HEK293 (cell line): ENCODE data around the gene TP53BP2.
A peak's percentile ranks its signal among the peaks of the same experiment; 100 is the strongest.
"Not testable (repeated sequence)": the region's sequence is repeated elsewhere in the genome, so short reads cannot be mapped to it uniquely, and the experiment has no call there.

Experiments
- CTCF ChIA-PET: fragments of 350-600 bp; formaldehyde crosslinking; extraction: SDS; loops from one replicate; lab custom pipeline; 2021; ENCODE audit warnings: antibody characterized with exemption; lab: Yijun Ruan, JAX
- POLR2A ChIA-PET: fragments of 300-600 bp; formaldehyde crosslinking; extraction: SDS; loops from one replicate; lab custom pipeline; 2020; ENCODE audit warnings: antibody characterized with exemption, inconsistent platforms; lab: Yijun Ruan, JAX
- H3K27ac ChIP-seq: fragments of 200-500 bp; sonication (Bioruptor generic); 2 replicates; pipeline ENCODE4 v1.5.1; 2014; ENCODE audit warnings: low read depth, low read length, control low read depth, inconsistent platforms; ENCODE audit errors: extremely low read depth
- H3K36me3 ChIP-seq, 2 experiments: fragments of 200-500 bp in 1 of 2; sonication (Bioruptor generic) in 1 of 2; 1 replicate in 1 of 2; 2 replicates in 1 of 2; pipeline ENCODE4 v1.5.1; 2014 to 2017; ENCODE audit warnings: inconsistent platforms in 2 of 2, low read length in 2 of 2; ENCODE audit not compliant: control insufficient read depth in 2 of 2, insufficient read depth in 1 of 2
- H3K4me1 ChIP-seq: fragments of 200-500 bp; sonication (Bioruptor generic); 2 replicates; pipeline ENCODE4 v1.5.1; 2014; ENCODE audit warnings: mild to moderate bottlenecking, low read length, inconsistent platforms; ENCODE audit not compliant: control insufficient read depth, insufficient read depth
- H3K4me3 ChIP-seq: 2 replicates; pipeline ENCODE4 v1.5.1; 2011; ENCODE audit warnings: low read depth, mild to moderate bottlenecking, control low read depth, low read length, moderate library complexity
- H3K9me3 ChIP-seq: fragments of 200-500 bp; sonication (Bioruptor generic); 2 replicates; pipeline ENCODE4 v1.5.1; 2014; ENCODE audit warnings: low read depth, low read length, inconsistent platforms; ENCODE audit not compliant: control insufficient read depth, insufficient read depth
- GFI1B ChIP-seq: fragments of 450-650 bp; formaldehyde crosslinking; IDR thresholded peaks from 2 replicates; pipeline ENCODE4 v1.5.1; 2016; ENCODE audit warnings: missing biosample characterization, missing genetic modification characterization
- HOXA7 ChIP-seq: sonication (generic); formaldehyde crosslinking; IDR thresholded peaks from 2 replicates; pipeline ENCODE4 v1.8.1; 2022; ENCODE audit warnings: missing genetic modification reagents, borderline replicate concordance
- KLF1 ChIP-seq: fragments of 450-650 bp; formaldehyde crosslinking; IDR thresholded peaks from 2 replicates; pipeline ENCODE4 v1.5.1; 2016; ENCODE audit warnings: missing biosample characterization, missing genetic modification characterization
- KLF16 ChIP-seq: fragments of 450-650 bp; formaldehyde crosslinking; IDR thresholded peaks from 2 replicates; pipeline ENCODE4 v1.5.1; 2017; ENCODE audit warnings: missing biosample characterization, missing genetic modification characterization
- SALL2 ChIP-seq: fragments of 450-650 bp; formaldehyde crosslinking; IDR thresholded peaks from 2 replicates; pipeline ENCODE4 v1.5.0; 2017; ENCODE audit warnings: missing biosample characterization, mild to moderate bottlenecking, missing genetic modification characterization, borderline replicate concordance
- SETDB1 ChIP-seq: IDR thresholded peaks from one replicate; pipeline ENCODE4 v1.6.1; 2017; ENCODE audit warnings: mild to moderate bottlenecking, low read length, moderate library complexity, mixed read lengths; ENCODE audit not compliant: insufficient read length
- TRIM28 ChIP-seq: IDR thresholded peaks from 2 replicates; pipeline ENCODE4 v1.6.1; 2011; ENCODE audit warnings: low read length, control low read depth, borderline replicate concordance
- YY2 ChIP-seq: fragments of 450-650 bp; formaldehyde crosslinking; IDR thresholded peaks from 2 replicates; pipeline ENCODE4 v1.5.1; 2016; ENCODE audit warnings: missing biosample characterization, missing genetic modification characterization
- ZBTB17 ChIP-seq: fragments of 450-650 bp; formaldehyde crosslinking; IDR thresholded peaks from 2 replicates; pipeline ENCODE4 v1.5.1; 2016; ENCODE audit warnings: missing biosample characterization, missing genetic modification characterization
- ZIC2 ChIP-seq: fragments of 450-650 bp; formaldehyde crosslinking; IDR thresholded peaks from 2 replicates; pipeline ENCODE4 v1.5.1; 2016; ENCODE audit warnings: missing biosample characterization, missing genetic modification characterization
- ZNF114 ChIP-seq: fragments of 450-650 bp; formaldehyde crosslinking; IDR thresholded peaks from 2 replicates; pipeline ENCODE4 v1.5.0; 2017; ENCODE audit warnings: missing biosample characterization, missing genetic modification characterization
- ZNF146 ChIP-seq: fragments of 450-650 bp; formaldehyde crosslinking; IDR thresholded peaks from 2 replicates; pipeline ENCODE4 v1.5.1; 2016; ENCODE audit warnings: missing biosample characterization, missing genetic modification characterization
- ZNF19 ChIP-seq: fragments of 450-650 bp; formaldehyde crosslinking; IDR thresholded peaks from 2 replicates; pipeline ENCODE4; 2016; ENCODE audit warnings: missing biosample characterization, missing genetic modification characterization, low read depth
- ZNF292 ChIP-seq: fragments of 450-650 bp; formaldehyde crosslinking; IDR thresholded peaks from 2 replicates; pipeline ENCODE4 v1.5.1; 2016; ENCODE audit warnings: low read depth, missing biosample characterization, missing genetic modification characterization, borderline replicate concordance
- ZNF302 ChIP-seq: fragments of 450-650 bp; formaldehyde crosslinking; IDR thresholded peaks from 2 replicates; pipeline ENCODE4 v1.5.1; 2016; ENCODE audit warnings: missing biosample characterization, missing genetic modification characterization, low read depth
- ZNF433 ChIP-seq: fragments of 450-650 bp; formaldehyde crosslinking; IDR thresholded peaks from 2 replicates; pipeline ENCODE4 v1.5.1; 2016; ENCODE audit warnings: missing biosample characterization, missing genetic modification characterization, low read depth
- ZNF529 ChIP-seq: fragments of 450-650 bp; formaldehyde crosslinking; IDR thresholded peaks from 2 replicates; pipeline ENCODE4 v1.5.1; 2017; ENCODE audit warnings: missing genetic modification characterization, missing biosample characterization; ENCODE audit not compliant: insufficient replicate concordance
- ZNF670 ChIP-seq: fragments of 450-650 bp; formaldehyde crosslinking; IDR thresholded peaks from 2 replicates; pipeline ENCODE4 v1.5.1; 2016; ENCODE audit warnings: missing biosample characterization, missing genetic modification characterization, low read depth
- ZNF707 ChIP-seq: fragments of 450-650 bp; formaldehyde crosslinking; IDR thresholded peaks from 2 replicates; pipeline ENCODE4 v1.5.1; 2016; ENCODE audit warnings: missing biosample characterization, missing genetic modification characterization
- ZNF837 ChIP-seq: fragments of 450-650 bp; formaldehyde crosslinking; IDR thresholded peaks from 2 replicates; pipeline ENCODE4 v1.5.1; 2016; ENCODE audit warnings: missing biosample characterization, missing genetic modification characterization
- TF ChIP-seq, protein P1 (sequence below): fragments of 450-650 bp; formaldehyde crosslinking; IDR thresholded peaks from 2 replicates; pipeline ENCODE4 v1.5.1; 2016; ENCODE audit warnings: missing biosample characterization, missing genetic modification characterization
- TF ChIP-seq, protein P2 (sequence below): fragments of 450-650 bp; formaldehyde crosslinking; IDR thresholded peaks from 2 replicates; pipeline ENCODE4 v1.5.1; 2016; ENCODE audit warnings: missing biosample characterization, missing genetic modification characterization
- TF ChIP-seq, protein P3 (sequence below): fragments of 450-650 bp; formaldehyde crosslinking; IDR thresholded peaks from 2 replicates; pipeline ENCODE4 v1.5.1; 2016; ENCODE audit warnings: missing biosample characterization, missing genetic modification characterization
- TF ChIP-seq, protein P4 (sequence below): fragments of 450-650 bp; IDR thresholded peaks from 2 replicates; pipeline ENCODE4 v1.5.1; 2018; ENCODE audit warnings: missing biosample characterization, missing genetic modification characterization

Gene TP53BP2

DNA sequence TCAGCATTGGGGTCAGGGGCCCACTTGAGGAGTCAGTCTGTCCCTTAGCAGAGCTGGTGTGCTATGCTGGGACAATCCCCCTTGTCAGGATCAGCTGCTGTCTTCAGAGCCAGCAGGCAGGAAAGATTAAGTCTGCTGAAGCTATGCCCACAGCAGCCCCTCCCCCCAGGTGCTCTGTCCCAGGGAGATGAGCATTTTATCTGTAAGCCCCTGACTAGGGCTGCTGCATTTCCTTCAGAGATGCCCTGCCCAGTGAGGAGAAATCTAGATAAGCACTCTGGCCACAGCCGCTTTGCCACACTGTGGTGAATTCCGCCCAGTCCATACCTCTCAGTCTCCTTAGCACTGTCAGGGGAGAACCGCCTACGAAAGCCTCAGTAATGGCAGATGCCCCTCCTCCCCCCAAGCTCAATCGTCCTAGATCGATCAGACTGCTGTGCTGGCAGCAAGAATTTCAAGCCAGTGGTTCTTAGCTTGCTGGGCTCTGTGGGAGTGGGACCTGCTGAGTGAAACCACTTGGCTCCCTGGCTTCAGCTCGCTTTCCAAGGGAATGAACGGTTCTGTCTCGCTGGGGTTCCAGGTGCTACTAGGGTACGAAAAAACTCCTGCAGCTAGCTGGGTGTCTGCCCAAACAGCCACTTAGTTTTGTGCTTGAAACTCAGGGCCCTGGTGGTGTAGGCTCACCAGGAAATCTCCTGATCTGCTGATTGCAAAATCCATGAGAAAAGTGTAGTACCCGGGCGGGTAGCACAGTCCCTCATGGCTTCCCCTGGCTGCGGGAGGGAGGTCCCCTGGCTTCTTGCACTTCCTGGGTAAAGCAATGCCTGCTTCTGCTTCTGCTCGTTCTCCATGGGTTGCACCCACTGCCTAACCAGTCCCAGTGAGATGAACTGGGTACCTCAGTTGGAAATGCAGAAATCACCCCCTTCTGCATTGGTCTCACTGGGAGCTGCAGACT, 25.1 kb upstream of the TP53BP2 start:
- POLR2A ChIA-PET, result interaction anchor here (1.0 kb wide), 1 partner anchor 11 kb away, joined by 3 read pairs; no protein-coding TSS in a partner anchor
- H3K27ac ChIP-seq, result no peak overlapping the region
- H3K9me3 ChIP-seq, result no peaks in the 10 kb centered on the region
- TF ChIP-seq KLF16 (tag by site-specific recombination) (no peak), ZNF302 (tag by site-specific recombination) (no peak), ZIC2 (peak; percentile 99), ZBTB17 (tag by site-specific recombination) (no peak), SETDB1 (peak; percentile 49), KLF1 (tag by site-specific recombination) (no peak), ZNF19 (no peak)
- TF ChIP-seq, protein P1, sequence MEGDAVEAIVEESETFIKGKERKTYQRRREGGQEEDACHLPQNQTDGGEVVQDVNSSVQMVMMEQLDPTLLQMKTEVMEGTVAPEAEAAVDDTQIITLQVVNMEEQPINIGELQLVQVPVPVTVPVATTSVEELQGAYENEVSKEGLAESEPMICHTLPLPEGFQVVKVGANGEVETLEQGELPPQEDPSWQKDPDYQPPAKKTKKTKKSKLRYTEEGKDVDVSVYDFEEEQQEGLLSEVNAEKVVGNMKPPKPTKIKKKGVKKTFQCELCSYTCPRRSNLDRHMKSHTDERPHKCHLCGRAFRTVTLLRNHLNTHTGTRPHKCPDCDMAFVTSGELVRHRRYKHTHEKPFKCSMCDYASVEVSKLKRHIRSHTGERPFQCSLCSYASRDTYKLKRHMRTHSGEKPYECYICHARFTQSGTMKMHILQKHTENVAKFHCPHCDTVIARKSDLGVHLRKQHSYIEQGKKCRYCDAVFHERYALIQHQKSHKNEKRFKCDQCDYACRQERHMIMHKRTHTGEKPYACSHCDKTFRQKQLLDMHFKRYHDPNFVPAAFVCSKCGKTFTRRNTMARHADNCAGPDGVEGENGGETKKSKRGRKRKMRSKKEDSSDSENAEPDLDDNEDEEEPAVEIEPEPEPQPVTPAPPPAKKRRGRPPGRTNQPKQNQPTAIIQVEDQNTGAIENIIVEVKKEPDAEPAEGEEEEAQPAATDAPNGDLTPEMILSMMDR (tag by site-specific recombination), result no peak
- no peak overlapping the region for H3K4me3 ChIP-seq
- CTCF ChIA-PET, result interaction anchor here (1.1 kb wide), 1 partner anchor 747 kb away, joined by 3 read pairs; no protein-coding TSS in a partner anchor
- H3K4me1 ChIP-seq, result no peaks in the 10 kb centered on the region
- no peaks in the 10 kb centered on the region for H3K36me3 ChIP-seq

DNA sequence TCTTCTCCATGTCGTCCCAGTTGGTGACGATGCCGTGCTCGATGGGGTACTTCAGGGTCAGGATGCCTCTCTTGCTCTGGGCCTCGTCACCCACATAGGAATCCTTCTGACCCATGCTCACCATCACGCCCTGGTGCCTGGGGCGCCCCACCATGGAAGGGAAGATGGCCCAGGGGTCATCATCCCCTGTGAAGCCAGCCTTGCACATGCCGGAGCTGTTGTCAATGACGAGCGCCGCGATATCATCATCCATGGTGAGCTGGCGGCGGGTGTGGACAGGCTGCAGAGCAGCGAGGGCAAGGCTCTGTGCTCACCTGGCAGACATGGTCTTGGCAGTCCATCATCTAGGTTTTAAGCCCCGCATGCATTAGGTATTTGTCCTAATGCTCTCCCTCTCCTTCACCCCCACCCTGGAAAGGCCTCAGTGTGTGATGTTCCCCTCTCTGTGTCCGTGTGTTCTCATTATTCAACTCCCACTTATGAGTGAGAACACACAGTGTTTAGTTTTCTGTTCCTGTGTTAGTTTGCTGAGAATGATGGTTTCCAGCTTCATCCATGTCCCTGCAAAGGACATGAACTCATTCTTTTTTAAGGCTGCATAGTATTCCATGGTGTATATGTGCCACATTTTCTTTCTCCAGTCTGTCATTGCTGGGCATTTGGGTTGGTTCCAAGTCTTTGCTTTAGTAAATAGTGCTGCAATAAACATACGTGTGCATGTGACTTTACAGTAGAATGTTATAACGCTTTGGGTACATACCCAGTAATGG, 19.0 kb upstream of the TP53BP2 start:
- POLR2A ChIA-PET, H3K36me3 ChIP-seq, H3K4me1 ChIP-seq, CTCF ChIA-PET, H3K4me3 ChIP-seq, H3K27ac ChIP-seq, H3K9me3 ChIP-seq: not testable (repeated sequence)
- TF ChIP-seq, protein P2, sequence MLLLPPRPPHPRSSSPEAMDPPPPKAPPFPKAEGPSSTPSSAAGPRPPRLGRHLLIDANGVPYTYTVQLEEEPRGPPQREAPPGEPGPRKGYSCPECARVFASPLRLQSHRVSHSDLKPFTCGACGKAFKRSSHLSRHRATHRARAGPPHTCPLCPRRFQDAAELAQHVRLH, result peak; percentile 75; the same call in 1 of the 2 replicates
- TF ChIP-seq, protein P3, sequence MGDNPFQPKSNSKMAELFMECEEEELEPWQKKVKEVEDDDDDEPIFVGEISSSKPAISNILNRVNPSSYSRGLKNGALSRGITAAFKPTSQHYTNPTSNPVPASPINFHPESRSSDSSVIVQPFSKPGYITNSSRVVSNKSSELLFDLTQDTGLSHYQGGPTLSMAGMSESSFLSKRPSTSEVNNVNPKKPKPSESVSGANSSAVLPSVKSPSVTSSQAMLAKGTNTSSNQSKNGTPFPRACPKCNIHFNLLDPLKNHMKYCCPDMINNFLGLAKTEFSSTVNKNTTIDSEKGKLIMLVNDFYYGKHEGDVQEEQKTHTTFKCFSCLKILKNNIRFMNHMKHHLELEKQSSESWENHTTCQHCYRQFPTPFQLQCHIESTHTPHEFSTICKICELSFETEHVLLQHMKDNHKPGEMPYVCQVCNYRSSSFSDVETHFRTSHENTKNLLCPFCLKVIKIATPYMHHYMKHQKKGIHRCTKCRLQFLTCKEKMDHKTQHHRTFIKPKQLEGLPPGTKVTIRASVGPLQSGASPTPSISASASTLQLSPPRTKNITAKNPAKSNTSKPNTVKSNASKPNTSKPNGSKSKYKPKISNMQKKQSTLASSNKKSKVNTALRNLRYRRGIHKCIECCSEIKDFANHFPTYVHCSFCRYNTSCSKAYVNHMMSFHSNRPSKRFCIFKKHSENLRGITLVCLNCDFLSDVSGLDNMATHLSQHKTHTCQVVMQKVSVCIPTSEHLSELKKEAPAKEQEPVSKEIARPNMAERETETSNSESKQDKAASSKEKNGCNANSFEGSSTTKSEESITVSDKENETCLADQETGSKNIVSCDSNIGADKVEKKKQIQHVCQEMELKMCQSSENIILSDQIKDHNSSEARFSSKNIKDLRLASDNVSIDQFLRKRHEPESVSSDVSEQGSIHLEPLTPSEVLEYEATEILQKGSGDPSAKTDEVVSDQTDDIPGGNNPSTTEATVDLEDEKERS (tag by site-specific recombination), result peak; percentile 44; the same call in 1 of the 2 replicates
- TF ChIP-seq ZNF146 (tag by site-specific recombination), result peak; percentile 97

DNA sequence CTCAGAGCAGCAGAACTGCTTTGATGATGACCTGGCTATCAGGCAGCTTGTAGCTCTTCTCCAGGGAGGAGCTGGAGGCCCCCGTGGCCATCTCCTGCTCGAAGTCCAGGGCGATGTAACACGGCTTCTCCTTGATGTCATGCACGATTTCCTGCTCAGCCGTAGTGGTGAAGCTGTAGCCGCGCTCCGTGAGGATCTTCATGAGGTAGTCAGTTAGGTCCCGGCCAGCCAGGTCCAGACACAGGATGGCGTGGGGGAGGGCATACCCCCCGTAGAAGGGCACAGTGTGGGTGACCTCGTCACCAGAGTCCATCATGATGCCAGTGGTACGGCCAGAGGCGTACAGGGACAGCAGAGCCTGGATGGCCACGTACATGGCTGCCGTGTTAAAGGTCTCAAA, 18.3 kb upstream of the TP53BP2 start:
- no peaks in the 10 kb centered on the region for H3K36me3 ChIP-seq
- CTCF ChIA-PET, result no interaction called here
- no peak overlapping the region for H3K4me3 ChIP-seq
- no peak overlapping the region for H3K27ac ChIP-seq
- peaks cover 7% of the 10 kb centered on the region for H3K4me1 ChIP-seq
- POLR2A ChIA-PET, result no interaction called here
- H3K9me3 ChIP-seq, result no peaks in the 10 kb centered on the region
- TF ChIP-seq ZNF114 (tag by site-specific recombination), result no peak
- no peak for TF ChIP-seq GFI1B (tag by site-specific recombination)
- TF ChIP-seq TRIM28, result no peak
- no peak for TF ChIP-seq ZNF707
- TF ChIP-seq ZNF292 (tag by site-specific recombination), result no peak
- TF ChIP-seq ZNF837, result no peak
- TF ChIP-seq, protein P4, sequence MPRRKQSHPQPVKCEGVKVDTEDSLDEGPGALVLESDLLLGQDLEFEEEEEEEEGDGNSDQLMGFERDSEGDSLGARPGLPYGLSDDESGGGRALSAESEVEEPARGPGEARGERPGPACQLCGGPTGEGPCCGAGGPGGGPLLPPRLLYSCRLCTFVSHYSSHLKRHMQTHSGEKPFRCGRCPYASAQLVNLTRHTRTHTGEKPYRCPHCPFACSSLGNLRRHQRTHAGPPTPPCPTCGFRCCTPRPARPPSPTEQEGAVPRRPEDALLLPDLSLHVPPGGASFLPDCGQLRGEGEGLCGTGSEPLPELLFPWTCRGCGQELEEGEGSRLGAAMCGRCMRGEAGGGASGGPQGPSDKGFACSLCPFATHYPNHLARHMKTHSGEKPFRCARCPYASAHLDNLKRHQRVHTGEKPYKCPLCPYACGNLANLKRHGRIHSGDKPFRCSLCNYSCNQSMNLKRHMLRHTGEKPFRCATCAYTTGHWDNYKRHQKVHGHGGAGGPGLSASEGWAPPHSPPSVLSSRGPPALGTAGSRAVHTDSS, result no peak
- no peak for TF ChIP-seq HOXA7 (CRISPR knock-in tag)
- TF ChIP-seq SALL2, result no peak
- no peak for TF ChIP-seq YY2
- no peak for TF ChIP-seq ZNF670 (tag by site-specific recombination)
- no peak for TF ChIP-seq ZNF529 (tag by site-specific recombination)
- no peak for TF ChIP-seq ZNF433 (tag by site-specific recombination)
